IPS DF 4.7 (cell line): ENCODE results near the gene PPP2R5D.

Source experiments
- DNase-seq: peaks from one replicate; pipeline ENCODE4 v3.0.0-alpha.2; 2013; ENCODE audit warnings: low spot score; ENCODE audit errors: extremely low read depth

Gene PPP2R5D

GRCh38 chr6:43054206-43054943 is 70.0 kb downstream of the PPP2R5D start:
- DNase-seq: no peak

- no peak for DNase-seq
Observed at GRCh38 chr6:43055966-43056365, 71.6 kb downstream of the PPP2R5D start.

GRCh38 chr6:43058531-43058930 is 74.2 kb downstream of the PPP2R5D start:
- no peak for DNase-seq

GRCh38 chr6:43059168-43060033 is 75.0 kb downstream of the PPP2R5D start, which contains the start of the genes KLC4 and MRPL2:
Gene KLC4 (plus strand): TSS chr6:43059631. CDS start chr6:43061336, 1,705 bp downstream.
Gene MRPL2 (minus strand): TSS chr6:43059434. CDS start chr6:43059381, 53 bp downstream.
- peak; percentile 95 for DNase-seq

GRCh38 chr6:43060034-43060754 is 75.8 kb downstream of the PPP2R5D start:
- no peak for DNase-seq

GRCh38 chr6:43060755-43061633 is 76.6 kb downstream of the PPP2R5D start:
- DNase-seq: no peak

GRCh38 chr6:43061861-43062260 is 77.5 kb downstream of the PPP2R5D start:
- DNase-seq: no peak
